HG02840 (cell line): ENCODE measurements around the gene IER5L.
A peak's percentile ranks its signal among the peaks of the same experiment; 100 is the strongest.

ENCODE experiments used
- ATAC-seq: cut with Tn5 transposase; IDR thresholded peaks from one replicate; pipeline ENCODE4 v1.9.1; 2021; ENCODE audit warnings: mild to moderate bottlenecking, moderate library complexity, moderate number of reproducible peaks; ENCODE audit not compliant: unreplicated experiment, low FRiP score

Gene IER5L

DNA sequence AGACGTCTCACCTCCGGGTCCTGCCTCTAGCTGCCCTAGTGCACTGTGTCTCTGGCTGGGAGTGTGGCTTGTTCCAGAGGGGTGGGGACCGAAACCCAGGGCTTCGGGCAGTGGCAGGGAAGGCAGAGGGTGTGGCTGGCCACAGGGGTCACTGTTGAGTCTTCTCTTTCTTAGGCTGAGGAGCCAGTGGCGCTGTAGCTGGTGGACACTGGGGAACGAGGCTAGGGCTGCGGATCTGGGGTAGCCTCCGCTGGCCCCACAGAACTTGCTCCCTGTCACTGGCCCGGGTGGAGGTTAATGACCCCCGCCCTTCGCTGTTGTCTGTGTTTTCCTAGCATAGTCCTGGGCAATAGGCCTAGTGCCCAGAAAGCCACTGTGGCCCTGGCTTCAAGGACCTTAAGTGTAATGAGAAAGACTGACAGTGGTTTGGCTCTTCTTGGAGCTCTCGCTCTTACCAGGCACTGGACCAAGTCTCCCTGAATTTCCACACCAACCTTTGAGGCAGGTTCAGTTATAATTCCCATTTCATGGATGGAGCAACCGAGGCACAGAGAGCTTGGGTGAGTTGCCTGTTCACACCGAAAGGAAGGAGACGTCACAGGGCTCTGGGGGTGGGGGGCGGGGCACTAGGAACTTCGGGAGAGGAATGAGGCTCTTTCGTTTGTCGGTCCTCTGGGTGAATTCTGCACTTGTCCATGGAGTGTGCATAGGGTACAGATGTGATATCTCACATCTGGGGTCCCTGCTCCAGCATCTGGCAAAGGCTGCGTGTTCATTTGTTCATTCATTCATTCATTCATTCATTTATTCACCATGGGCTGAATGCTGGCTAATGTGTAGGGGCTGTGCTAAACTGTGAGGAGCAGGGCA, 4.8 kb upstream of the IER5L start:
- ATAC-seq = no peak

DNA sequence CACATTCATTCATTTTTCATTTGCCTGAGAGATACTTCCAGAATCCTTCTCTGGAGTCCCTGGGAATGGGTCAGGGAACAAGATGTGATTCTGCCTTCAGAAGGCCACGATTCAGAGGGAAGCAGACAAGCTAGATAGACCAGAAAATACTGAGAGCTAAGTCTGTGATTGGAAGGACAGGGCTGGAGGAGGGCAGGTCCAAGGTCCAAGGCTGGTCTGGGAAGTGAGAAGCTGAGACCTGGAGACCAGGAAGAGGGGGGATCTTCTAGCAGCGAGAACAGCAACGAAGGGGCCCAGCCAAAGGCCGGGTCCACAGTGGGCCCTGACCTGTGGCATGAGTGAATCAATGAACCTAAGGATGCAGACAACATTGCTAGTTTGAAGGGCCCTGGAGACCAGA, 4.1 kb upstream of the IER5L start:
- no peak for ATAC-seq

- no peak for ATAC-seq
These were observed 3.2 kb upstream of the IER5L start for GRCh38 chr9:129181246-129181645.

DNA sequence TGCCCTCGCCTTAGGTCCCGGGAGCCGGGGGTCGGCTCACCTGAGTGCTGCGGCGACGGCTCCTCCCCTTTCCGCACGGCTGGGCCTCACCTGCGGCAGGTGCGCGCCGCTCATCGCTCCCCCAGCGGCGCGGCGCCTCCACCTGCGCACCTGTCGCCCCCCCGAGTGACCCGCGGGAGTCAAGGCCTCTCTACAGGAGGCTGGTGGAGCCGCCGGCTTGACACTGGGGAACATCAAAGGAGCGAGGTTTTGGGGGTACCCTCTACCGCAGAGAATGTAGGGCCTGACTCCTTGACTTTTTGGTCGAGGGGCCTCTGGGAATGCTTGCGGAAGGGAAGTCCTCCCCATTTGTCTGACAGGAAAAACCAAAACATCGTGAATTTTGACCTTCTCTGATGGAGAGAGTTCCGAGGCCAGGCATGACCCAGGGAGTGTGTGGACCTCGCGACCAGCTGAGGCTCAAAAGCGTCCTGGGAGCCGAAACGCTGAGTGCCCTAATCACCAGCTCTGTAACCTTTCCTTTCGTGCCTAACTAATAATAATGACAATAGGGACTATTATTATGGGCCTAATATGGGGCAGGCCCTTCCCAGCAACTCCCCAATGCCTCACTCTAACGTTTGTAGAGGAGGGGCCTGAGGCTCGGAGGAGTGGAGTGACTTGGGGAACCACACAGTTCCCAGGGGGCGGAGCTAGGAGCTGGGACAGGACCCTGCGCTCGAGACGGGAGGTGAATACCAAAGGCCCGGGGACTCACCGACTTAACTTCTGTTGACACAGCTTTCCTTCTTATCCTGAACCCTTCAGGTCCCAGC, 714 bp upstream of the IER5L start:
- no peak for ATAC-seq

DNA sequence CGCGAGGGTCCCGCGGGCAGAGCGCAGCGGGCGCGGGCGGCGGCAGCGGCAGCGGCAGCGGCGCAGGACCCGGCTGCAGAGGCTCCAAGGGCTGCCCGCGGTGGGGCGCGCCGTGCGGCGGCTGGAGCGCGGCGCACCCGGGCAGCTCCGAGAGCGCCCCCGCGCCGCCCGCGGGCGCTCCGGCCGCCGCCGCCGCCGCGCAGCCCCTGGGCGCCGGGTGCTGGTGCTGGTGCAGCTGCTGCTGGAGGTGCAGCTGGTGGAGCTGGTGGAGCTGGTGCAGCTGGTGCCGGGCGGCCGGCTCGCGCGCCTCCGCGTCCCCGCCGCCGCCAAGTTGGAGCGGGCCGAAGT, 644 bp downstream of the IER5L start:
- ATAC-seq = peak; percentile 8

- ATAC-seq = no peak
These were observed 1.2 kb downstream of the IER5L start for GRCh38 chr9:129176701-129177442.

- no peak for ATAC-seq
These were observed 2.0 kb downstream of the IER5L start for GRCh38 chr9:129175825-129176633.

DNA sequence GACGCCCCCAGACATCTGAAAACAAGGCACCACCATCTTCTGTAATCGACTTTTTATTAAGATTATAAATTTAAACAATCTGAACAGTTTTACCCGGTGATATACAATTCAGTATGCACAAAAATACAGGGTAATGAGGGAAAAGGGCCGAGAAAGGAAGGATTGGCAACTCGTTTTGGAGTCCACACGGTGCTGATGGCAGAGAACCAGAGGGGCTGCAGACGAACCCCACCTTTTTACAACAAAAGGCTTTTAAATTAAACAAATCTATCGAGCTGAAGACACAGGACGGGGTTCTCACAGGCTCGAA, 2.6 kb downstream of the IER5L start:
- ATAC-seq = no peak

DNA sequence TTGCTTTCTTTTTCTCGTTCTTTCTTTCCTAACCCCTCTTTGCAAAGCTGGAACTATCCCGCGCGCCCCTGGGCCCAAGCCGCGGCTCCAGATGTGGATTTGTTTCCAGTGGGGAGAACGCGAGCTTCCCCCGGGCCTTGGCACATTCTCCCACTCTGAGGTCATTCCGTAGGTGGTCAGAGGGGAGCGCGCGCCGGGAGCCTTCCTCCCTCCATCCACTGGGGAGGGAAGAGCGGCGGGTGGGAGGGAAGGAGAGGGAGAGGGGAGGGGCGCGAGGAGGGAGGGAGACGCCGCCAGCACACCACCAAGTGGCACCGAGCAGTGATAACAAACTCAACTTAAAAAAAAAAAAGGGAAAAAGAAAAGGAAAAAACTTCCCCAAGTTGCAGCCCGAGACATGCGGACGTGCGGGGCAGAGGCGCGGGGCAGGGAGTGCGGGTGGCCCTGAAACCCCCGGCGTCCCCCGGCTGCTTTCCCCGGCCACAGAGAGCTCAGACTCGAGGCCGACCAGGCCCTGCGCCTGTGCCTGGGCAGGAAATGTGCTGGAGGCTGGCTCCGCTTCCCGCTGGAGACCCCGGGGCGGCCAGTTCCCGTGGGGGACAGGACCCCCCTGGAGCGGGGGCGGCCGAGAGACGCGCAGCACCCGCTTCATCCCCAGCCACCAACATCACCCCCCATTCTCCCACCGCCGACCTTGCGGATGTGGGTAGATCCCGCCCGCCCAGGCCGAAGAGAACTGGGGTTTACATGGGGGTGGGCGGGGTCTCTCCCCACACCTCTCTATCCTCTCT, 3.1 kb downstream of the IER5L start:
- ATAC-seq = no peak

DNA sequence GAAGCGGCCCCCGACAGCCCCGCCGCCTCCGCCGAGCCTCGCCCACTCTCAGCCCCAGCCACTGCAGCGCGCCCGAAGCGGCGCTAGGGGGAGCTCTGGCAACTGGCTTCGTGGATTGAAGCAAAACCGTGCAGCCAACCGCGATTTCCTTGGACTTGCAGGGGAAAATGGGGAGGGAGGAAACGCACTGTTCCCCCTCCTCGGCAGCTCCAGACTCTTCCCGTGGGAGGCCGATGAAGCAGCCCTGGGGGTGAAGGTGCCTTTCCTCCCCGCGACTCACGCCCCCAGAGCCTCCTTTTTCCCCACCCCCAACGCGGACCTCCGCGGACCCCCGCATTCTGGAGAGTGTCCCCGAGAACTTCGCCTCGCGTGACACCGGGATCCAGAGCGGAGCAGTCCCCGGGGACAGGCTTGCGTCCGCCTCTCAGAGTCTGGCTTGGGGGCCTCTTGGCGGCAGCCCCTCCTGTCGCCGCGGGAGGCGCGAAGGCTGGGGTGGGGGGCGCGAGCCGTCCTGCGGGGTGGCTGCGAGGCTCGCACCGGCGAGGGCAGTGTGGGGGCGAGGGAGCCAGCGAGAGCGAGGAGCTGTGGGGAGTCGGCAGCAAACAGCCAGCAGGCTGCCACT, 3.8 kb downstream of the IER5L start:
- no peak for ATAC-seq

- ATAC-seq = no peak
These were observed 4.6 kb downstream of the IER5L start for GRCh38 chr9:129173296-129174101.

GRCh38 chr9:129172816-129173215, 5.2 kb downstream of the IER5L start:
- no peak for ATAC-seq

DNA sequence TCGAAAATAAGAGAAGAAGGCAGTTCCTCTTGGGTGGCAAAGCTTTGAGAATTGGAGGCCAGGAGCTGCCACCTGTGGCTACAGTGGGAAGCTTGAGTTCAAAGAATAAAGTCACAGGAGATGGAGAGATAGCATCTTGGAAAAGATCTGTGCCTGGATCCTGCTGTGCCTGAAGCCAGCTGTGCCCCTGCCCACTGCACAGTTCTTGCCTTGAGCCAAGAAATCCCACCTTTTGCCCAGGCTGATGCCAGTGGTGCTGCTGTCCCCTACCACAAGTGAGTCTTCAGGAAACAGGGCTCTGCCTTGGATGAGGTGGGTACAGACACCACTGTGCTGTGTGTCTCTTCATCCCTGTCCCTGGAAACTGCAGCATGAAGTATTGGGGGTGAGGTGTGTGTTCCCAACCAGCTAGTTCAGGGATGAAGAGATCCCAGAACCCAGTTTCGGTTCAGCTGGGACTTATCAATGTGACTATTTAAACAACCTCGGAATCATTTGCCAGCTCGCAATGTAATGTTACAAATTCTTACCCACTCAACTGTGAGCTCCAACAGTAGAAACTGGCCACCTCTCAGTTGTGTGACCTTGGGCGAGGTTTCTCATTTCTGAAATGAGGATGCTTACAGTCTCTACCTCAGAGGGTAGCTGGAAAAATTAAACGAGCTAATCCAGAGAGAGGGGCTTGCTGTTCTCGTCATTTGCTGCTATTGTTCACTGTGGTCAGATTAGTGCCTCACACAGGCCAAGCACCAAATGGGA, 5.9 kb downstream of the IER5L start:
- no peak for ATAC-seq

- ATAC-seq = no peak
These were observed 7.8 kb downstream of the IER5L start for GRCh38 chr9:129170229-129170628.

DNA sequence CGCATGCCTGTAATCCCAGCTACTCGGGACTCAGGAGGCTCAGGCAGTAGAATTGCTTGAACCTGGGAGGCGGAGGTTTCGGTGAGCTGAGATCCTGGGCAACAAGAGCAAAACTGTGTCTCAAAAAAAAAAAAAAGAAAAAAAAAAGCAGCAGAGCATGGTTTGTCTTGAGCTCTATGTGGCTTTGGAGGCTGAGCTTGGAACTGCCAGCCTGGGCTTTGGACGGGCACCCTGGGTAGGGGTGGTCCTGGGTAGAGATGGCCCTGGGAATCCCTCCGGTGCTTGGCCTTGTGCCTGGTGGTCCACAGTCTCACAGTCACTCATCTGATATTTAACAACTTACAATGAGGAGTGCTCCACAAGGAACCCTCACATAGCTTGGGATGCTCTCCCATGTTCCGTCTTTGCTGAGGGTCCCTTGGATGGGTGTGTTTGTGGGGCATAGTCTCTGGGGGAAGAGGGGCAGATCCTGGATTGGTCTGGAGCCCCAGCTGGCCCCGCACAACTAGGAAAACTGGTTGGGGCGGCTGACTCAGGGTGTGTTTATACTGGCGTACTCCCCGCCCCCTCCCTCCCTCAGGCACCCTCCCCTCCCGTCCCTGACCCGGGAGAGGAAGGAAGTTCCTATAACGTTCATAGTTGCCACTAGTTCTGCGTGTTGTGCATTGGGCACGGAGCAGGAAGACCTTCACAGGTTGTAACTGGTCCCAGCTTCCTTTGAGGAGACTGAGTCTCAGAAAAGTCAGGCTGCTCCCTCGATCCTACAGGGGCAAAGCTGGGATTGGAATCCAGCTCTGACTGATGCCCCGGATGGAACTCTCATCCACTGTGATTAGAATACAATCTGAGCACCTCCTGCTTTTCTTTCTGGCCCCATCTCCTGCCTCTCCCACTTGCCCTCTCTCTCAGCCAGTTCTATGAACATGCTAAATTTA, 11.2 kb downstream of the IER5L start:
- no peak for ATAC-seq

DNA sequence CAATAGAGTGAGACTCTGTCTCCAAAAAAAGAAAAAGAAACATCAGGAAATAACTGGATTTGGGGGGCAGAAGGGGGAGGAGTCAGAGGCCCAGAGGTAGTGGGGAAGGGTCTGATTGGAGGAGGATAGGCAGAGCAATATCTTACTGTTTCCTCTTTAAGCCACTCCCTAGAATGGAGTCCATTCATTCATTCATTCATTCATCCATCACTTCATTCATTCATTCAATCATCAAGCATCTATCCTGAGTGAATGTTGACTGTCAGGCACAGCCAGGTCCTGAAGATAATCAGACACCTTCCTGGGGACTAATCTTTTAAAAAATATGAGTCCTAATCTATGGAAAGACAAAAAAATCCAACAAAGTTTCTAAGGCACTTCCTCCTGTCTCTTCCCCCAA, 12.9 kb downstream of the IER5L start:
- no peak for ATAC-seq
